SKM-1 treated with dmso at 0.1 percent for 144 hours (cell line): ENCODE data around the gene GPRC5B.

Experiments used
- DNase-seq: peaks from one replicate; lab custom pipeline; 2025; ENCODE audit not compliant: unreplicated experiment; lab: John Stamatoyannopoulos, UW

Gene GPRC5B

GRCh38 chr16:19898166-19898565 is 13.5 kb upstream of the GPRC5B start:
- DNase-seq: no peak

DNA sequence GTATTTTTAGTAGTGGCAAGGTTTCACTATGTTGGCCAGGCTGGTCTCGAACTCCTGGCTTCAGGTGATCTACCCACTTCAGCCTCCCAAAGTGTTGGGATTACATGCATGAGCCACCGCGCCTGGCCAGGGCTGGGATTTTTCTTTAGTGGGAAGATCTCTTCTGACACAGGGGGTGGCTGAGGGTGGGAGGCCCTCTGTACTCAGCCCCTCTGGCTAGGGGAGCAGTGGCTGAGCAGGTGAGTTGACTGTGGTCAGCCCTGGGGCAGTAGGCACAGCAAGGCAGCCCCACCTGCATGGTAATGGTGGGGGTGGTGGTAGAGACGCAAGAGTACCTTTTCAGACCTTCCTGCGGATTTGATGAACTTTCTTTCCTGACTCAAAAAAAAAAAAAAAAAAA is 12.3 kb upstream of the GPRC5B start:
- DNase-seq: no peak

GRCh38 chr16:19894586-19894985 is 9.9 kb upstream of the GPRC5B start:
- no peak for DNase-seq

- no peak for DNase-seq
Observed at GRCh38 chr16:19892902-19893301, 8.3 kb upstream of the GPRC5B start.

DNA sequence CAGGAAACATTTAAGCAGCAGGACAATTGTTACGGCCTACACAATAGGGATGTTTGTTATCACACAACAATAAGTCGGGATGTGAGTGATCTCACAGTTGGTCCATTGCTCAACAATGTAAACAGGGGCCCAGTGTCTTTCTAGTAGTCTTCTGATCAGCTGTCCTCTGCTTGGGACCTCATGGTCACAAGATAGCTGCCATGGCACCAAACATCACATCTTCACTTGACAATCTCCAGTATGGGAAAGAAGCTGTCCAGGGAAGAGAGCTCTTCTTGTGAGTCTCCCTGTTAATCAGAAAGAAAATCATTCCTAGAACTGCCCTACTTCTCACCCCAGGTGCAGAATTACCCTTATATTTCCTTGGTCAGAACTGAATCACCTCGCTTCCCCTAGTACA is 6.3 kb upstream of the GPRC5B start:
- no peak for DNase-seq

DNA sequence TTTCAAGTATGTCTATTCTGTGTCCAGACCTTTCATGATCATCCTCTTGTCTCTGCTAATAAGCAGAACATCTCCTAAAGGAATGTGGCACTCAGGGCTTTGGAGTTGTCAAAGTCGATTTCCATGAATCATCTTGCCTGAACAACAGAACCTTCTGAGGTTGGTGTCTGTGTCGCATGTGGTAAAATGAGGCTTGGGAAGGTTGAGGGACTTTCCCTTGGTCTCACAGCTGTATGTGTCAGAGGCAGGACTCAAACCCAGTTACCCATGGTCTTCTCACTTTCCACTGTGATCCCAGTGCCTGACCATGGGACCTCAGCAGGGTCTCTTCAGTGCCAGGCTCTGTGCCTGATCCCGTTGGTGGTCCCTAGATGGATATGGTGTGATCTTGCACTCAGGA is 4.2 kb upstream of the GPRC5B start:
- no peak for DNase-seq

DNA sequence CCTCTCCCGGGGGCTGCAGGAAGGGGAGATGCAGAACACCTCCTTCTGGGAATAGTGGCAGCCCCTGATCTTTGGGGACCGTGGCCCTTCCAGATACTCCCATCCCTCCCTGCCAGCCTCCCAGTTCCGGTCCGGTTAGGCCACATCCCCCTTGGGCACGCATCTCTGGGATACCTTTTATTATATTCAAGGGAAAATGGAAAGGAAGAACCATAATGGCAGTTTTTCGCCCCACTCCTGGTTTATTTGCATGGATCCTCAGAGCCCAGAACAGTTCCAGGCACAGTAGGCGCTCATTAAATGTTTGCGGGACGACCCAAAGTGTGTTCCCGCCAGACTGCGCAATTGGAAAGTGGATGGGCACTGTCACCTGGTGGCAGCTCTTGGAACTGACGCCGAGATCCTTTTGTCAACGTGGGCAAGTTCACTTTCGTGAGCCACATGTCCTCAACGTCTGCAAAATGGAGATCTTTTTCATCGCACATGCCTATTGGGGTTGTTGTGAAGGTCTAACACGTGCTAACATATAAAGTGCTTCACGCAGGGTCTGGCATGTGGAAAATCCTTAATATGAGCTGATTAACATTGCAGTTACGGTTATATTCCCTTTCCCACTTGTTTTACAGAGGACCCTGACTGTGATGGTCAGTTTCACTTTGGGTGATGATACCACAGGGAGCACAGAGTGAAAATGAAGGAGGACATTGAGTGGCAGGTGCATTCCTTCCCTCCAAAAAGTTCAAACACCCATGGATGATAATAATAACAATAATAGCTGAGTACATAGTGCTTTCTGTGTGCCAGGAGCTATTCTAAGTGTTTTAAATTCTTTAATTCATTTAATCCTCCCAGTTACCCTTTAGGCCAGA is 1.7 kb upstream of the GPRC5B start:
- DNase-seq: peak; percentile 58

DNA sequence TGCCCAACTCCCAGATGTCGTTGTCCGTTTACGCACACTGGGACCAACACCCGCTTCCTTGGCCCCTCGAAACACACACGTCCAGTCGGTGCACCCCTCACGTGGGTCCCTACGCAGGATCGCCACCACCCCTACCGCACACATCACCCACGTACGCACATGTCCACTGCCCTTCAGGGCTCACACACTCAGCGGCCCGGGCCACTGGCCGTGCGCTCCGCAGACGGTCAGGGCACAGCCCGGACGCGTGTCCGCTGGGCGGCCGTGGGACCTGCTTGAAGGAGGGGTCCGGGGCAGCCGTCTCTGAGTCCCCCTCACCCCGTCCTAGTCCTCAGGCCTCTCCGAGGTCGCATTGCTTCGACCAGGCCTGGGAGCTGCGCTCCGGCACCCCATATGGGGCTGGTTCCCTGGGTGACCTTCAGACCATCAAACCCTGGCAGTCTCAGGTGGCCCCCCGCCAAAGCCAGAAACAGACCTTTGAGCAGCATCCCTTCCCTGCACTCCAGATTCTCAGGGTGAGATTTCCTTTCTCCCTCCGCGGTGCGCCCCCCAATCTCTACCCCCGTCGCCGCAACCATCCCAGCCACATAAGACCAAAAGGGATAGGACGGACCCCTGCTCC is 914 bp upstream of the GPRC5B start:
- DNase-seq: no peak

- no peak for DNase-seq
Observed at GRCh38 chr16:19883966-19884485, 622 bp downstream of the GPRC5B start.

GRCh38 chr16:19883296-19883965 is 1.2 kb downstream of the GPRC5B start:
- no peak for DNase-seq

- no peak for DNase-seq
Observed at GRCh38 chr16:19882646-19883045, 2.0 kb downstream of the GPRC5B start.

GRCh38 chr16:19882186-19882585 is 2.5 kb downstream of the GPRC5B start:
- DNase-seq: no peak

- DNase-seq: no peak
Observed at GRCh38 chr16:19881783-19882182, 2.9 kb downstream of the GPRC5B start.

- DNase-seq: no peak
Observed at GRCh38 chr16:19881028-19881427, 3.6 kb downstream of the GPRC5B start.

DNA sequence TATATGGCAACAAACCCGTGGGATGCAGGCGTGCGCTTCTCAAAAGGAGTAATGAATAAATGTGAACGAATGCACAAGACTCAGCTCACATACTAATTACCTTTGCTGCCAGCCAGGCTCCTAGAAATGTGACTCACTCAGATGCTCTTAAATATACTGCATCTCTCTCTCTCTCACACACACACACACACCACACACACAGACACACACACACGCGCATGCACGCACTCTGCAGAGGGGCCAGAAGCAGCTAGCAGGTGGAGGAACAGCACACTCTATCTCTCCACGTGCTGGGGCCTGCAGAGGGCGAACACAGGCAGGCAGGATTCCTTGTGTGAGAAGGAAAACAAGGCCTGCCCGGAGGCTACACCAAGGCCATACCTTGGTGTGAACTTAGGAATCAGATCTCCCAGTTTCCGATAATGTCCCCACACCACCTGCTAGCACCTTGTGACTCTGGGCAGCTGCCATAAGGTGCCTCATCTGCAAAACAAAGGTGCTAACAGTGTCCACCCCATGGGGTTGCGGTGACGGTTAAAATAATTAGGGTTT is 5.3 kb downstream of the GPRC5B start:
- no peak for DNase-seq

- no peak for DNase-seq
Observed at GRCh38 chr16:19878757-19879156, 5.9 kb downstream of the GPRC5B start.

- DNase-seq: no peak
Observed at GRCh38 chr16:19876501-19877059, 8.1 kb downstream of the GPRC5B start.

GRCh38 chr16:19875900-19876299 is 8.7 kb downstream of the GPRC5B start:
- DNase-seq: no peak

GRCh38 chr16:19874851-19875546 is 9.6 kb downstream of the GPRC5B start:
- no peak for DNase-seq

DNA sequence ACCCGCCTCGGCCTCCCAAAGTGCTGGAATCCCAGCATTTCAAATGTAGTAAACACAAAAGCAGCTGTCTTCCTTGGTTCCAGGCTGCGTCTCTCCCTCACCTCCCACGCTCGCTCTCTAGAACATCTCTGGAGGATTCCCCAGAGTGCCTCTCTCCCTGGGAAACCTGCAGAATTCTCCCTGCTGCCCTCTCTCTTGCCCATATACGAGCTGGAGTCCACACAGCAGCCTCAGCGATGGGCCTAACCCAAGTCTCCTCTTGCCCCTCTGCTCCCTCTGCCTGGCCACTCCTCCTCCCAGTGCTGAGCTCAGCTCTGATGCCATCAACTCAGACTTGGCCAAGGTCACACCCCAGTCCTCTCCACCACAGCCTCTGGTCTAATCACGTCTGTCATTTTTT is 10.6 kb downstream of the GPRC5B start:
- DNase-seq: no peak

- DNase-seq: no peak
Observed at GRCh38 chr16:19872935-19873334, 11.7 kb downstream of the GPRC5B start.
